Keratinocyte (primary cell): ENCODE measurements around the gene PPFIA1. TPM values are rescaled to one million over a fixed set of nuclear protein-coding genes. Genes with fewer than 3 reads are reported as not detected.

Experiments used
- DNase-seq: peaks from one replicate; pipeline ENCODE4 v3.0.0-alpha.2; 2011; ENCODE audit warnings: low read depth, missing footprints, low spot score
- FAIRE-seq: peaks from 2 replicates; lab custom pipeline; 2011; peaks lifted over from hg19 to GRCh38; lab: Jason Lieb, UNC
- H2AFZ ChIP-seq: 2 replicates; pipeline ENCODE4 v1.6.0; 2012; ENCODE audit warnings: low read length, control low read depth, inconsistent platforms; ENCODE audit not compliant: control insufficient read depth
- H3K27ac ChIP-seq: 2 replicates; pipeline ENCODE4 v1.5.1; 2011; ENCODE audit warnings: low read length; ENCODE audit not compliant: control insufficient read depth, insufficient read depth
- H3K27me3 ChIP-seq: 3 replicates; pipeline ENCODE4 v1.6.0; 2011; ENCODE audit warnings: low read length; ENCODE audit not compliant: control insufficient read depth, insufficient read depth; ENCODE audit errors: extremely low read depth
- H3K36me3 ChIP-seq, 2 experiments: 2 replicates in 1 of 2; 3 replicates in 1 of 2; pipeline ENCODE4 v1.5.1; 2011; ENCODE audit warnings: low read length in 2 of 2, mild to moderate bottlenecking in 1 of 2; ENCODE audit not compliant: control insufficient read depth in 2 of 2, insufficient read depth in 2 of 2; ENCODE audit errors: extremely low read depth in 1 of 2
- H3K4me1 ChIP-seq: 3 replicates; pipeline ENCODE4 v1.5.1; 2011; ENCODE audit warnings: low read length; ENCODE audit not compliant: control insufficient read depth, insufficient read depth; ENCODE audit errors: extremely low read depth
- H3K4me2 ChIP-seq: 3 replicates; pipeline ENCODE4 v1.6.0; 2011; ENCODE audit warnings: low read depth, low read length; ENCODE audit not compliant: control insufficient read depth, insufficient read depth; ENCODE audit errors: extremely low read depth
- H3K4me3 ChIP-seq, 3 experiments: fragments of 200-600 bp in 1 of 3; sonication (generic) in 1 of 3; 2 replicates in 2 of 3; 3 replicates in 1 of 3; pipeline ENCODE4 v1.5.1; 2011 to 2016; ENCODE audit warnings: low read length in 3 of 3, mild to moderate bottlenecking in 3 of 3, control low read depth in 2 of 3, inconsistent platforms in 1 of 3, low read depth in 1 of 3, mixed read lengths in 1 of 3, mixed run types in 1 of 3, moderate library complexity in 1 of 3; ENCODE audit not compliant: control insufficient read depth in 2 of 3, insufficient read depth in 2 of 3; ENCODE audit errors: extremely low read depth in 1 of 3
- H3K79me2 ChIP-seq: 2 replicates; pipeline ENCODE4 v1.6.0; 2012; ENCODE audit warnings: low read length; ENCODE audit not compliant: control insufficient read depth, insufficient read depth
- H3K9ac ChIP-seq: 3 replicates; pipeline ENCODE4 v1.6.0; 2011; ENCODE audit warnings: low read length; ENCODE audit not compliant: control insufficient read depth, insufficient read depth; ENCODE audit errors: extremely low read depth
- H3K9me1 ChIP-seq: 3 replicates; pipeline ENCODE4 v1.6.0; 2011; ENCODE audit warnings: low read length; ENCODE audit not compliant: control insufficient read depth, insufficient read depth; ENCODE audit errors: extremely low read depth
- H3K9me3 ChIP-seq: 2 replicates; pipeline ENCODE4 v1.5.1; 2012; ENCODE audit warnings: low read depth, low read length; ENCODE audit not compliant: control insufficient read depth
- H4K20me1 ChIP-seq: 3 replicates; pipeline ENCODE4 v1.6.0; 2011; ENCODE audit warnings: low read length; ENCODE audit not compliant: control insufficient read depth, insufficient read depth; ENCODE audit errors: extremely low read depth
- EZH2 ChIP-seq: IDR thresholded peaks from one replicate; pipeline ENCODE4 v1.6.1; 2012; ENCODE audit warnings: inconsistent platforms, mild to moderate bottlenecking, low read length, moderate library complexity
- dilution Hi-C: fragments of 300-500 bp; cut with MboI; formaldehyde crosslinking; loops from one replicate; pipeline ENCODE4 v1.7.0; 2020; ENCODE audit warnings: low sequenced_read_pairs; ENCODE audit not compliant: extremely low pct_ligation_motif_present
- polyA plus RNA-seq, 5 experiments: library from polyadenylated mRNA; depleted of rRNA in 3 of 5; stranded (reverse) in 3 of 5; stranded (forward) in 1 of 5; unstranded in 1 of 5; fragments of >200 nt; gene quantifications; 1 replicate in 1 of 5; 2 replicates in 3 of 5; 3 replicates in 1 of 5; pipeline versions ENCODE4 v1.2.1 to v1.2.3, GENCODE V29; 2011 to 2012; ENCODE audit warnings: missing spikeins in 2 of 5, low read depth in 1 of 5, low replicate concordance in 1 of 5
- TF ChIP-seq, protein P1 (sequence below), 3 experiments: IDR thresholded peaks in 1 of 3; conservative IDR thresholded peaks in 1 of 3; optimal IDR thresholded peaks in 1 of 3; 2 replicates in 2 of 3; 3 replicates in 1 of 3; pipeline versions ENCODE3 to v1.5.1; 2011; ENCODE audit warnings: low read length in 3 of 3, mild to moderate bottlenecking in 3 of 3, moderate library complexity in 2 of 3, control low read depth in 1 of 3, inconsistent platforms in 1 of 3; ENCODE audit not compliant: insufficient read depth in 2 of 3; ENCODE audit errors: extremely low read depth in 1 of 3

PPFIA1 gene
- polyA plus RNA-seq, 1 donor (not counting 4 experiments of a cell fraction or from before 2014, with no cell fraction given) = 27.6 TPM

- H3K4me2 ChIP-seq = no peak overlapping the region
- H3K27ac ChIP-seq = no peak overlapping the region
- TF ChIP-seq, protein P1, sequence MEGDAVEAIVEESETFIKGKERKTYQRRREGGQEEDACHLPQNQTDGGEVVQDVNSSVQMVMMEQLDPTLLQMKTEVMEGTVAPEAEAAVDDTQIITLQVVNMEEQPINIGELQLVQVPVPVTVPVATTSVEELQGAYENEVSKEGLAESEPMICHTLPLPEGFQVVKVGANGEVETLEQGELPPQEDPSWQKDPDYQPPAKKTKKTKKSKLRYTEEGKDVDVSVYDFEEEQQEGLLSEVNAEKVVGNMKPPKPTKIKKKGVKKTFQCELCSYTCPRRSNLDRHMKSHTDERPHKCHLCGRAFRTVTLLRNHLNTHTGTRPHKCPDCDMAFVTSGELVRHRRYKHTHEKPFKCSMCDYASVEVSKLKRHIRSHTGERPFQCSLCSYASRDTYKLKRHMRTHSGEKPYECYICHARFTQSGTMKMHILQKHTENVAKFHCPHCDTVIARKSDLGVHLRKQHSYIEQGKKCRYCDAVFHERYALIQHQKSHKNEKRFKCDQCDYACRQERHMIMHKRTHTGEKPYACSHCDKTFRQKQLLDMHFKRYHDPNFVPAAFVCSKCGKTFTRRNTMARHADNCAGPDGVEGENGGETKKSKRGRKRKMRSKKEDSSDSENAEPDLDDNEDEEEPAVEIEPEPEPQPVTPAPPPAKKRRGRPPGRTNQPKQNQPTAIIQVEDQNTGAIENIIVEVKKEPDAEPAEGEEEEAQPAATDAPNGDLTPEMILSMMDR (optimal IDR thresholded peaks at IDR 0.05 in 1 of 3, IDR thresholded peaks at IDR 0.05 in 1 of 3, conservative IDR thresholded peaks at IDR 0.05 in 1 of 3; ENCODE audit: extremely low read depth in 1 of 3, insufficient read depth in 2 of 3, low read length in 3 of 3) = peak in 2 of 3 experiments; percentile 9 to 13
- no peak for TF ChIP-seq EZH2
- no peaks in the 10 kb centered on the region for H3K9me3 ChIP-seq
- H2AFZ ChIP-seq = no peak overlapping the region
- DNase-seq (no peak), FAIRE-seq (no peak)
- peaks cover 42% of the 10 kb centered on the region for H3K79me2 ChIP-seq
- peaks cover 17% of the 10 kb centered on the region for H4K20me1 ChIP-seq
- H3K27me3 ChIP-seq = no peaks in the 10 kb centered on the region
- no peaks in the 10 kb centered on the region for H3K9me1 ChIP-seq
- H3K9ac ChIP-seq = no peak overlapping the region
- dilution Hi-C loops = no loop called here
- no peaks in the 10 kb centered on the region for H3K4me1 ChIP-seq
- H3K36me3 ChIP-seq = peaks cover 69 to 70% of the 10 kb centered on the region in 2 experiments
- H3K4me3 ChIP-seq = no peak overlapping the region
These were observed 144.7 kb downstream of the PPFIA1 start for GRCh38 chr11:70415191-70415590.

GRCh38 chr11:70415642-70416395 lies 145.3 kb downstream of the PPFIA1 start:
- Histone ChIP-seq H4K20me1 (peaks cover 19% of the 10 kb centered on the region), H3K4me3 (no peak overlapping the region), H3K79me2 (peaks cover 40% of the 10 kb centered on the region), H3K27ac (no peak overlapping the region), H3K9me1 (no peaks in the 10 kb centered on the region), H3K9ac (no peak overlapping the region), H3K36me3 (peaks cover 68% of the 10 kb centered on the region in 2 experiments), H3K9me3 (no peaks in the 10 kb centered on the region), H3K4me1 (no peaks in the 10 kb centered on the region), H3K4me2 (no peak overlapping the region), H2AFZ (no peak overlapping the region), H3K27me3 (no peaks in the 10 kb centered on the region)
- no peak for FAIRE-seq
- DNase-seq = no peak
- dilution Hi-C loops = no loop called here
- TF ChIP-seq, protein P1 (optimal IDR thresholded peaks at IDR 0.05 in 1 of 3, IDR thresholded peaks at IDR 0.05 in 1 of 3, conservative IDR thresholded peaks at IDR 0.05 in 1 of 3; ENCODE audit: extremely low read depth in 1 of 3, insufficient read depth in 2 of 3, low read length in 3 of 3) = no peak
- no peak for TF ChIP-seq EZH2
